GM21447 (cell line): Measurements from ENCODE around the gene WNT5B.
A peak's percentile ranks its signal among the peaks of the same experiment; 100 is the strongest.
"Not testable (repeated sequence)": the region's sequence is repeated elsewhere in the genome, so short reads cannot be mapped to it uniquely, and the experiment has no call there.

Experiments
- ATAC-seq: cut with Tn5 transposase; IDR thresholded peaks from one replicate; pipeline ENCODE4 v1.9.1; 2021; ENCODE audit not compliant: unreplicated experiment

Gene WNT5B

GRCh38 chr12:1688086-1688710 lies 59.2 kb downstream of the WNT5B start:
- no peak for ATAC-seq

GRCh38 chr12:1690578-1691122 lies 61.6 kb downstream of the WNT5B start, which contains the start of gene ADIPOR2:
Gene ADIPOR2, plus strand, starts transcription at chr12:1691070. Its CDS starts 63,274 bp downstream, at chr12:1754344.
- peak; percentile 92 for ATAC-seq

- ATAC-seq, result peak; percentile 42
These were observed 62.3 kb downstream of the WNT5B start for GRCh38 chr12:1691123-1692007.

- no peak for ATAC-seq
These were observed 63.2 kb downstream of the WNT5B start for GRCh38 chr12:1692226-1692625.

GRCh38 chr12:1692895-1693610 lies 64.0 kb downstream of the WNT5B start:
- ATAC-seq, result no peak

GRCh38 chr12:1695097-1695496 lies 66.1 kb downstream of the WNT5B start:
- ATAC-seq, result not testable (repeated sequence)

GRCh38 chr12:1695886-1696670 lies 67.0 kb downstream of the WNT5B start:
- no peak for ATAC-seq

- no peak for ATAC-seq
These were observed 67.8 kb downstream of the WNT5B start for GRCh38 chr12:1696800-1697199.
